ENCODE data around the gene SMPD3.

The SMPD3 gene

GRCh38 chr16:68378436-68379415, 69.6 kb downstream of the SMPD3 start:
- in situ Hi-C loops (cut with MboI; ENCODE audit: low pct_unique_long_range_greater_than_20kb, low sequenced_read_pairs, unreplicated experiment) = no loop called here
- no peak for TF ChIP-seq CTCF (IDR thresholded peaks at IDR 0.05; ENCODE audit: extremely low read depth, insufficient read depth, missing control alignments)
- no peak for DNase-seq (ENCODE audit: low spot score)

- in situ Hi-C loops (cut with MboI; ENCODE audit: low pct_unique_long_range_greater_than_20kb, low sequenced_read_pairs, unreplicated experiment) = no loop called here
- TF ChIP-seq CTCF (IDR thresholded peaks at IDR 0.05; ENCODE audit: extremely low read depth, insufficient read depth, missing control alignments) = no peak
- DNase-seq (ENCODE audit: low spot score) = no peak
These were observed 70.5 kb downstream of the SMPD3 start for GRCh38 chr16:68377667-68378393.

- no peak for TF ChIP-seq CTCF (IDR thresholded peaks at IDR 0.05; ENCODE audit: extremely low read depth, insufficient read depth, missing control alignments)
- in situ Hi-C loops (cut with MboI; ENCODE audit: low pct_unique_long_range_greater_than_20kb, low sequenced_read_pairs, unreplicated experiment) = no loop called here
- no peak for DNase-seq (ENCODE audit: low spot score)
These were observed 71.1 kb downstream of the SMPD3 start for GRCh38 chr16:68377221-68377620.

- TF ChIP-seq CTCF (IDR thresholded peaks at IDR 0.05; ENCODE audit: extremely low read depth, insufficient read depth, missing control alignments) = no peak
- in situ Hi-C loops (cut with MboI; ENCODE audit: low pct_unique_long_range_greater_than_20kb, low sequenced_read_pairs, unreplicated experiment) = no loop called here
- DNase-seq (ENCODE audit: low spot score) = no peak
These were observed 71.7 kb downstream of the SMPD3 start for GRCh38 chr16:68376590-68376989.

- TF ChIP-seq CTCF (IDR thresholded peaks at IDR 0.05; ENCODE audit: extremely low read depth, insufficient read depth, missing control alignments) = no peak
- DNase-seq (ENCODE audit: low spot score) = no peak
- in situ Hi-C loops (cut with MboI; ENCODE audit: low pct_unique_long_range_greater_than_20kb, low sequenced_read_pairs, unreplicated experiment) = no loop called here
These were observed 72.3 kb downstream of the SMPD3 start for GRCh38 chr16:68375801-68376536.

- in situ Hi-C loops (cut with MboI; ENCODE audit: low pct_unique_long_range_greater_than_20kb, low sequenced_read_pairs, unreplicated experiment) = no loop called here
- DNase-seq (ENCODE audit: low spot score) = no peak
- no peak for TF ChIP-seq CTCF (IDR thresholded peaks at IDR 0.05; ENCODE audit: extremely low read depth, insufficient read depth, missing control alignments)
These were observed 73.2 kb downstream of the SMPD3 start for GRCh38 chr16:68374961-68375660.

All from GM13977 (cell line).